ENCODE results near the gene DPF3.

DPF3 gene

DNA sequence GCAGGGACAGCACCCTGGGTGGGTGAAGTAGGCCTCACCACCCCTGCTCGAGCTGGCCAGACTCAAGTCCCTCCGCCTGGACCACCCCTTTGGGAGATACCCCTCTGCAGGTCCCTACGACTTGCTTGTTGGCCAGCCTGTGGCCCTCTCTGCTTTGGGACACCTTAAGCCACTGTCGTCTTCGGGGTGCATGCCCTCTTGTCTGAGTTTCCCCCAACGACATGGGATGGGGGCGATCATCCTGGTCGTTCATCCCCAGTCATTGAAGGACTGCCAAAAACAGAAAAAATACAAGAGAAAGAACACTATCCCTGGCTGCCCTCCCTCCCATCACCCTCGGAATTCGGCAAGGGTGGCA lies 151.1 kb downstream of the DPF3 start:
- no peak for DNase-seq (ENCODE audit: low read depth in 2 of 2)

GRCh38 chr14:72742118-72742837 lies 151.6 kb downstream of the DPF3 start:
- DNase-seq (ENCODE audit: low read depth in 2 of 2) = no peak

DNA sequence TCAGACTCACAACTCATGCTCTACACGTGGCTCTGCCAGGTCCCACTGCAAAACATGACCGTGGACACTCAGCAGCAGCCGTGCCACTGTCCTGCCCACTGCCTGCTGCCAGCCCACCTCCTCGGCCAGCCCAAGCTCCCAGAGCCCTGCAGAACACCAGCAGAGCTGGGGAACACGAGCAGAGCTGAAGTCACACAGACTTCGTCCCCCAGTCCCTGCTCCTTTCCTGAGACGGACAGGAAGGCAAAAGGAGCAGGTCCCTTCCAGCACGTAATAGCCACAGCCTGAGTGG lies 152.1 kb downstream of the DPF3 start:
- DNase-seq (ENCODE audit: low read depth in 2 of 2) = no peak

DNA sequence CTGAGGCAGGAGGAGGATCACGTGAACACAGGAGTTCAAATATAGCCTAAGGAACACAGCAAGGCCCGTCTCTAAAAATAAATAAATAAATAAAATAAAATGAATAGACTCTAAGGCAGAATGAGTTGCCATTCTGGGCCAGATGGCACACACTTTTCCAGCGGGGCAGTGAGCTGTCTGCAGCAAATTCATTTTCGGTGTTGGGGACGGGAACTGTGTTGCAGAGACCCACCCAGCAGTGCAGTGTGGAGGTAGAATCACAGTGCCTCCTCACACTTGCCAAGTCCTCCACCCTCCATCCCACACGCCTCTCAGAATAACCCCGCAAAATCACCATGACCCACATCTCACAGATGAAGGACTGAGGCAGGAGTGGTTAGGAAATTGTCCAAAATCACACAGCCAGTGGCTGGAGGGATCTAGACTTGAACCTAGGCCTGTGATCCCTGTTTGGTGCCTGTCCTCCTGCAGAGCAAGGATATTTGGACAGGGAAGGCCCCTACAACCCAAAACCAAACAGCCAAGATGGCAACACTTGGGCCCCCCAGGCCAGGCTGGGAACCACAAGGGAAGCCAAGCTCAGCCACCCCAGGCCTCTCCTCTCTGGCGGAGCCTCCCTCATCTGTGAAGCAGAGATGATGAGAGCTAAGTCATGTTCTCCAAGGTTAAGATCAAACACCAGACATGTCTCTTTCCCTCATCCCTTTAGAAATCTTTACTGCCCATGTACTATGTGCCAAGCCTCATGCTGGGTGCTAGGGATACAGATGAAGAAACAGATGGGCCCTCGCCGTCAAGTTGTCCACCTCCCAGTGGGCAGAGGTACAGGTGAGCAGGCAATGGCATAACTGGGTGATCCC lies 152.7 kb downstream of the DPF3 start:
- no peak for DNase-seq (ENCODE audit: low read depth in 2 of 2)

- DNase-seq (ENCODE audit: low read depth in 2 of 2) = no peak
Measured at GRCh38 chr14:72740504-72740961, 153.4 kb downstream of the DPF3 start.

- no peak for DNase-seq (ENCODE audit: low read depth in 2 of 2)
Measured at GRCh38 chr14:72739446-72740405, 154.2 kb downstream of the DPF3 start.

DNA sequence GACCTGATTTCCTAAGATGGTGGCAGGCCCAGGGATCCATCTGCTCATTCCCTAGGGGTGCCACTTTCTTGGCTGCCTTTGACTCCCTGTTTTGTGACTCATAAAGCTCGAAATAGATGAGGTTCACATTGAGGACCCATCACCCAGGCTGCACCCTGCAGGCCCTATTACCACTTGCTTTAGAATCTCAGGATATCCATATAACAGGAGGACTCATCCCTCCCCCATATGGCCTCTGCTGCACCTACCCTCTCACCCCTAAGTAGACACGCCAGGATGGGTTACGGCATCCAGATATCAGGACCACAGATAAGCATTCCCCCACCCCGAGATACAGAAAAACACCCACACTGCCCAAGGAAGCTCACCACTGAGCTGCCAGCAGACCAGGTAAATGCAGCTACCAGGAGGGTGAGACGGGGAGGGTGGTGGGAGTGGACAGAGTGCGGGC lies 155.7 kb downstream of the DPF3 start:
- no peak for DNase-seq (ENCODE audit: low read depth in 2 of 2)

GRCh38 chr14:72737560-72737943 lies 156.3 kb downstream of the DPF3 start:
- no peak for DNase-seq (ENCODE audit: low read depth in 2 of 2)

DNA sequence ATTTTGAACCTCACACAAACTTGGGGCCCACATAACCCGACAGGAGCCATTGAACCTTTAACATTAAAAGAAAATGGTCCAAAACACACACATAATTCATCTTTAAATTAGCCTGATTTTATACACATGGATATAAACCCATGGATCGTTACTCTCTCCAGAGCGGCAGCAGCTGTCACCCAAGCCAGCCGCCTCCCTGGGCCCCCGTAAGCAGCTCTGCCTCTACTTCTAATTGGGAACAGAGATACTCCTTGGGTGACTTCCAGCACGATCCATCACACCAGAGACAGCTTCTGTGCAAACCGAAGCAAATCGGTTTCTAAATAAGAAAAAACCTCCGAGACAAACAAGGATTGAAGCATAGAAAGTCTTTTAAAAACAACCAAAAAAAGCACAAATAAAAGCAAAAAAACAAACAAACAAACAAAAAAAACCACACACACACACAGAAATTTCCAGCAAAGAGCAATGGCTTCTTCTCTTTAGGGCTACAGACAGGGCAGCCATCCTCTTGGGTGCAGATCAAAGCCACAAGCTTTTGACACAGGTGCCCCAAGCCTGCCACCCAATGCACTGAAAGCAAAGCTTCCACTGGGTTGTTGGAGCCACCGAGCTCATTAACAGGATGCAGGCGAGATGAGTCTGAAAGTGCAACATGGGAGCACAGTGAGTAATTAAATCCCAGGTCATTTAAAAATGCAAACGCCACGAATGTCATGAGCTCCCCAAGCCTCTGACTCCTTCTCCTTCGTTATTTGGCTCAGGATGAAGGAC lies 156.9 kb downstream of the DPF3 start:
- DNase-seq (ENCODE audit: low read depth in 2 of 2) = no peak

DNA sequence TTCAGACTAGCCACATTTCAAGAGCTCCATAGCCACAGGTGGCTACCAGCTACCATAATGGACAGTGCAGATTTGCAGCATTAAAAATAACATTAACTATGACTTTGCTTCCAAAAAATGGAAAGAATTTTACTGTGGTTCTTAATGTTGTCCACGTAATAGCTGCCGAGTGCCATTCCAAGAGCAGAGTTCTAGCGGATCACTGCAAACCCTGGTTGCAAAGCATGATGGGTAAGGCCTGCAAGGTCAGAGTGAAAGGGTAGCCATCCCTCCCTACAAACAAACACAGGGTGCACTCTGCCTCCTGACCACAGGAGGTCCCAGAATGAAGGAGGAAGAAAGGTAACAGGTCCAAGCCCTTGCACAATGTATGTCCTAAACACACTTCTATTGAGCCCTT lies 157.6 kb downstream of the DPF3 start:
- no peak for DNase-seq (ENCODE audit: low read depth in 2 of 2)

DNA sequence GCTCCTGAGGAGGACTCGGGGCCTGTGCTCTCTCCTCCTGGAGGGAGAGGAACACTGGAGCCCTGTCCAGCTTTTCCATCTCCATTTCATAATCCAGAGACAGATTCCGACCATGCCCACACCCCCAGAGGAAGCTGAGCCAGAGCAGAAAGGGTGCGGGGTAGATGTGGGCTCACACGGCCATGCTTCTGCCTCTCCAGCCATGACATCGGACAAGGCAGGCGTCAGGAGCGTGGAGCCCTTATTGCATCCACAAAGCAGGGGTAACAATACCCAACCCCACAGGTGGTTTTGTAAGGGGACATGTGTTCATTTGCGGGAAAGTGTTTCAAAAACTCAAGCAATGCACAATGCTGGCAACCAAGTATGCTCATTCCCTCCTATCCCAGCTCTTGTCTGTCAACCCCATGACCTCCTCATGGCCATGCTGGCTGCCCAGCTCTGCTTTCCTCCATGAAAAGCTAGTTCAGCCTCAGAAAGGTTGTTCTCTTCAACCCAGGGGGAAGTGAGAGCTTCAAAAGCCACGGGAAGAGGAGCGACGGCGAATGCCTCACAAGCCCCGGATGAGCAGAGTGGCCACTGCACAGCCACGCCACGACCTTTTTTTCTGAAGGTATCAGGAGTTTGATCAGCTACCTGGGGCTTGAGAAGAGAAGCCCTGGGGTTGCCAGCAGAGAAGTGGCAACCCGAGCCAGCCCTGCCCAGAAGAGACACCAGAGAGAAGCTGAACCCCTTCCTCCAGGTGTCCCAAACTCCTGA lies 161.7 kb downstream of the DPF3 start:
- DNase-seq (ENCODE audit: low read depth in 2 of 2) = no peak

GRCh38 chr14:72731252-72732020 lies 162.5 kb downstream of the DPF3 start:
- DNase-seq (ENCODE audit: low read depth in 2 of 2) = no peak

DNA sequence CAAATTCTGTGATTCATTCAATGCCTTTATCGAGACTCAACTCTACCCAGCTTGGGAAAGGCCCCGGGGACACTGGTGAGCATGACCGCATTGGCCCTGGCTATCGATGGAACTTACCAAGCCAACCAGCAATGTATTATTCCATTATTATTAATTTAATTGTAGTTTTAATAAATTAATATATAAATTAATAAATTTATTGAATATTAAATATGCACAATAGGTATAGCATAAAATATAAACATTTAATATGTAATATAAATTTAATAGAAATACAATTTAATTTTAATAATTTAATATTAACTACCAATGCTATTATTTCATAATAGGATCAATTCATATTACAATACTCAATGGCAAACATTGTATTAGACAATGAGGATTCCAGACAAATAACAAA lies 163.4 kb downstream of the DPF3 start:
- DNase-seq (ENCODE audit: low read depth in 2 of 2) = no peak

DNA sequence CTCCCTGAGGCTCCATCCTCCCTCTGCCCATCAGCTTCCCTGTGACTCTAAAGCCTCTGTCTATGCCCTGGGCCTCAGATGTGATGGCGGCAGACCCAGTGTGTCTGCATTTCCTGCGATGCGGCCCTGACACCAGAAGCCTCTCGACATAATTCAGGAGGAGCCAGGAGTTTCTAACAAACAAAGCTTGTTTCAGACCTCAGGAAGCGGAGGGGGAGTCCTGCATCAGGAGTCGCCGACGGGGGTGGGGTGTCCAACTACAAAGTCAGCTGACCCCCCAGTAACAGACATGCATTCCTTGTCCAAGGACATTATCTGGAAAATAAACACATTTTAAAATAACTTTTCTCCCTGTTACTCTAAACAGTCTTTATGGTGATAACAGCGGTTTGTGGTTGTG lies 167.5 kb downstream of the DPF3 start:
- DNase-seq (ENCODE audit: low read depth in 2 of 2) = no peak

DNA sequence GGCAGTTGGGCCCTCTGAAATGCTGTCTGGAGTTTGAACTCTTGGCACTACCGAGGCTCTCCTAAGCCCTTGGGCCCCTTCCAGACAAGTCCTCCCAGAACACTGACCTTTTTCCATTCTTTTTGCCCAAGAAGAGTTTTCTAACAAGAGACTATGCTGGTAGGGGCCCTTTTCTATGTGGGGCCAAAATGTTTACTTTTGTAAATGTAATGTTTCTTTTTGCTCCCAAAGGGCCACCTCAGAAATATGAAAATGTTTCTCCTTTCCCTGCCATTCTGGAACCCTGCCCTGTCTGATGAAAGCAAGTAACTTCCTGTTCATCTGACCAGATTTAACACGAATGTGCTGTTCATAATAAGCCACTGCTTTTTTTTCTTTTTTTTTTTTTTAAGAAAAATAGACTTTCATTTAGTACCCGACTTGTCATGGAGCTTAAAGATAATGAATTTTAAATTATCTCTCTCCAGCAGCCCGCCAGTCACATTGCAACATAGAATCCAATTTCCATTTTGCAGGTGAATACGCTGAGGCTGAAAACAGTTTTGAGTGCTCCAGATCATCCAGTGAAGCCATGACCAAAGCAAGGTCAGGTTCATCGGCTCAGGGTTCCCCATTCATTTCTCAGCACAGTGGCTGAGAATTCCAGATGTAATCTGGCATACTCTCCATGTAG lies 169.9 kb downstream of the DPF3 start:
- no peak for DNase-seq (ENCODE audit: low read depth in 2 of 2)

GRCh38 chr14:72722201-72722785 lies 171.6 kb downstream of the DPF3 start:
- no peak for DNase-seq (ENCODE audit: low read depth in 2 of 2)

DNA sequence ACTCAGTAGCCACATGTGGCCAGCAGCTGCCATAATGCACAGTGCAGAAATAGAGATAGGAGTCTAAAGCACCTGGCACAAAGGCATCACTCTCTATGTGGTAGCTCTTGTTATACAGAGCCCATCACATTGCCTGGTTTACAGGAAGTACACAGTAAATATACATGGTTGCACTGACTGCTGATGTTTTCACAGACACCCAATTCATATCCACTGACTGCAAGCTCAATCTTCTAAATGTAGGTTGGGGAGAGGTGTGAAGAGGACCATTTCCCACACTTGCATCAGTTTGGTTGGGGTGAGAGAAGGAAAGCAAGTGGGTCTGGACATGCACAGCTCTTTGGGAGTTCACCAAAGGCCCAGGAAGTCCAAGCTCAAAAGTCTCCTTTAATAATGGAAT lies 172.8 kb downstream of the DPF3 start:
- no peak for DNase-seq (ENCODE audit: low read depth in 2 of 2)

- DNase-seq (ENCODE audit: low read depth in 2 of 2) = peak in 1 of 2 donors; percentile 12
Measured at GRCh38 chr14:72717220-72717619, 176.7 kb downstream of the DPF3 start.

- DNase-seq (ENCODE audit: low read depth in 2 of 2) = no peak
Measured at GRCh38 chr14:72716476-72716875, 177.4 kb downstream of the DPF3 start.

Measured in stimulated activated CD8-positive, alpha-beta memory T cell treated with anti-CD3 and anti-CD28 coated beads, Interleukin-7, amount 100 ng/mL, for 4 hours (primary cell).